Stimulated activated CD8-positive, alpha-beta memory T cell treated with anti-CD3 and anti-CD28 coated beads, Interleukin-4, amount 100 ng/mL, for 1 hour (primary cell): Measurements from ENCODE around the gene CCDC88A.
"Not testable (repeated sequence)": the region's sequence is repeated elsewhere in the genome, so short reads cannot be mapped to it uniquely, and the experiment has no call there.

ENCODE experiments used
- DNase-seq, 2 donors: peaks; one replicate each; pipeline ENCODE4 v3.0.0-alpha.2; 2020; ENCODE audit warnings: low read depth in 2 of 2, low spot score in 1 of 2

CCDC88A gene

DNA sequence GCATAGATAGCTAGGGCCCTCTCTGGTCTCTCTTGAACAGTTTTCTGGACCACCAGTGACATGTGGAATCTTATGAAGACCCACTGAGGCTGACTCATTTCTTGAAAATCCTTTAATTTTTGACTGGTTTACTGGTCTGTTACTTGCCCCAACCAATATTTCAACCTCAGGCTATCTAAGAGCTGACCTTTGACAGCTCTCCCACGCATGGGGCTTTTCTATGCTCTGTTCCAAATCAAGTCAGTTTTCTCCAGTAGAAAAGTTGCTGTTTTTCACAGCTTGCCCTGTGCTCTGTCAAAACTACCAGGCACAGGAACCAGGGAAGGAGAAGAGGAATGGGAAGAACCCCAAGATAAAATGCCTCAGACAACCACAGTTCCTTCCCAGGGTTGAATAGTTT is 104.7 kb downstream of the CCDC88A start:
- DNase-seq = no peak

DNA sequence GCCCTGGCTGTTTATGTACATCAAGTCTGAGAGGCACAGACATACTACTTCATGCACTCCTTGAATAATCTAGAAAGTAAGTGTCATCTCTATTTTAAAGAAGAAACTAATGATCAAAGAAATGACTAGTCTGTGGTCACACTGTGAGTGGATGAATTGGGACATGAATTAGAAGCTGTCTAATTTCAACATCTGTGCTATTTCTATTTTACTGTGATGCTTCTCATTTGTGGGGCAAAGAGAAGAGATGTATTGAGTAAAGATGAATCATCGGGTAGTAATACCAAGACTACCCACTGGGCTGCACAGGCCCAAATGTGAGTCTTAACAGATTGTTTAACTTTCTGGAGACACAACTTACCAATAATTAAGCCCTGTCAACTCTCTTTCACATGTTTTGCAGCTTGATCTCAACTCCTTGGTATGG is 108.2 kb downstream of the CCDC88A start:
- DNase-seq = no peak

GRCh38 chr2:55309446-55309845 is 110.2 kb downstream of the CCDC88A start:
- no peak for DNase-seq

GRCh38 chr2:55302241-55302640 is 117.4 kb downstream of the CCDC88A start:
- DNase-seq = no peak

GRCh38 chr2:55301277-55301676 is 118.4 kb downstream of the CCDC88A start:
- no peak for DNase-seq

DNA sequence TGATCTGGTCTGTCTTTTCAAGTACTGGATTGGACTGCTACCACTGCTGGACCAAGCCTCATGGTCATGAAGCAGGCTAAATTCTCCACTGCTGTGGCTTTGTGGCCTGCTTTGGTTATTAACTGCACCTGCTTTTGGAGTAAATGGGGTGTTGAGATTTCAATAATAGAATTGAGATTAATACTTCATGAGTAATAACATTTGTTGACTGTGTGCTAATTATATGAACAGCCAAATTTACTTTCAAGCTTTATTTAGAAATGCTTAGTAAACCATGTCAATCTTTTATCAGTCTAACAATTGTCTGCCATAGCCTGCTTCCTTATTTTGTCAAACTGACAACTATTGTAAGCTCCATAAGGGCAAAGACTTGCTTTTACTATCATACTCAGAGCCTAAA is 123.3 kb downstream of the CCDC88A start:
- no peak for DNase-seq

DNA sequence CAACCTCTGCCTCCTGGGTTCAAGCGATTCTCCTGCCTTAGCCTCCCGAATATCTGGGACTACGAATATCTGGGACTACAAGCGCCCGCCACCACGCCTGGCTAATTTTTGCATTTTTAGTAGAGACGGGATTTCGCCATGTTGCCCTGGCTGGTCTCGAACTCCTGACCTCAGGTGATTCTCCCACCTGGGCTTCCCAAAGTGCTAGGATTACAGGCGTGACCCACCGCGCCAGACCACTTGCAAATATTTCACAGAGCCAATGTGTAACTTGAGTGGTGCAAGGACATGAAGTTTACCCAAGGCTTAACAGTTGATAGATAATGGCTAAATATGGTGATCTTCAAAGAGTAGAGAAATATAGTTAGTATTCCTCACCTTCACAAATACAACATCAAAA is 136.6 kb downstream of the CCDC88A start:
- DNase-seq = no peak

DNA sequence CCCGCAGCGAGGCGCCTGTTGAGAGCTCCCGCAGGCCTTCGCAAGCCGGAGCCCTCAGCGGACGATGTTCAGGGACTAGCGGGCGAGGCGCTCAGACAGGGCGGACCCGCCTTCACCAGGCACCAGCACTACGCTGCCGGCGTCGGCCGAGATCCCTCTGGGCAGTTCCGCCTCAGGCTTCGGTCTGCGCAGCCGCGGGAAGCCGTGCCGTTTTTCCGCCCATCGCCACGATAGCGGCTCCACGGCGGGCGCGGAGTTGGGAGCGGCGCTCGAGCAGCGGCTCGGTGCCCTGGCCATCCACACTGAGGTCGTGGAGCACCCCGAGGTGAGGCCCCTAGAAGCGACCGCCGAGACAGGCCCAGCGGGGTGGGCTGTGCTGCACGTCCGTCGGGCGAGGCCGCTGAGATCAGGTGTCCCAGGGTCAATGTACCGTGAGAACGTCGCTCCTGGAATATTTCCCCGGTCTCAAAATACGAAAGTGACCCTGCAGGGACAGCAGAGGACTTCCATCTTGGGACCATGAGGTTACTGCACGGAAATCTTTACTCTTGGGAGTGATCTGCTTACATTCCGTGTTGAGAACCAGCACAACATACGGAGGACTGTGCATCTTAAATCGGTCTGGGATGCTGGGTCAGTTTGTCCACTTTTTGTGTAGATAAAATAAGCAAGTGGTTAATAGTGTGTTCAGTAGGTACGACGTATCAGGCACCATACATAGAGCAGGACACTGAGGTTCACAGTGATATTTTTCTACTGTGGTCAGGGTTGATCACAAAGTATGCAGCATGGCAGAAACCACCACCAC is 137.3 kb downstream of the CCDC88A start:
- peak; percentile 67 to 80 for DNase-seq

- not testable (repeated sequence) for DNase-seq
Measured at GRCh38 chr2:55280851-55281546, 138.7 kb downstream of the CCDC88A start.

- DNase-seq = not testable (repeated sequence)
Measured at GRCh38 chr2:55279859-55280424, 139.7 kb downstream of the CCDC88A start.

- DNase-seq = not testable (repeated sequence)
Measured at GRCh38 chr2:55279214-55279835, 140.3 kb downstream of the CCDC88A start.

- DNase-seq = no peak
Measured at GRCh38 chr2:55277310-55277709, 142.3 kb downstream of the CCDC88A start.

DNA sequence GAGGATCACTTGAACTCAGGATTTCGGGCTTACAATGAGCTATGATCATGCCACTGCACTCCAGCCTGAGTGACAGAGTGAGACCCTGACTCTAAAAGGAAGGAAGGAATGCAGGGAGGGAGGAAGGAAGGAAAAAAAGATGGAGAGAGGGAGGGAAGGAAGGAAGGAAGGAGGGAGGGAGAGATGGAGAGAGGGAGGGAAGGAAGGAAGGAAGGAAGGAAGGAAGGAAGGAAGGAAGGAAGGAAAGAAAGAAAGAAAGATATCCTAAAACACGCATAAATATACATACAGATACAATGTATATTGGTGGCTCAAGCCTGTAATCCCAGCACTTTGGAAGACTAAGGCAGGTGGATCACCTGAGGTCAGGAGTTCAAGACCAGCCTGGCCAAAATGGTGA is 145.3 kb downstream of the CCDC88A start:
- DNase-seq = not testable (repeated sequence)

DNA sequence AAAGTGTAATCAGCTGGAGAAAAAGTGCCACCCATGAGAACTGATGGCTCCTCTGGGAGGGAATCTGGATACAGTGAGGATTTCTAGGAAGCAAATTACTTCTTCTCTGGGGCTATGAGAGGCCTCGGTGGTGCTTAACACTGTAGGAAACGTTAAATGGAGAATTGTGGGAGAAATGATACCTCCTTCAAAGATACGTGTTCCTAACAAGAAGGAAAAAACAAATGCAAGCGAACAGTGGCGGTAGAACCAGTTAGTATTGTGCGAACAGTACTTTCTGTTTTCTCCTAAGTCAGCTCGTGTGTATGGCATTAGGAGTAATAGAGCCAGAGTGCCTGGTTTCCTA is 150.0 kb downstream of the CCDC88A start:
- DNase-seq = no peak

- DNase-seq = peak; percentile 74 to 79
Measured at GRCh38 chr2:55268907-55269644, 150.6 kb downstream of the CCDC88A start, which contains the start of gene MTIF2. MTIF2 (minus strand) TSS chr2:55269231; CDS start chr2:55263858, 5,373 bp downstream.

DNA sequence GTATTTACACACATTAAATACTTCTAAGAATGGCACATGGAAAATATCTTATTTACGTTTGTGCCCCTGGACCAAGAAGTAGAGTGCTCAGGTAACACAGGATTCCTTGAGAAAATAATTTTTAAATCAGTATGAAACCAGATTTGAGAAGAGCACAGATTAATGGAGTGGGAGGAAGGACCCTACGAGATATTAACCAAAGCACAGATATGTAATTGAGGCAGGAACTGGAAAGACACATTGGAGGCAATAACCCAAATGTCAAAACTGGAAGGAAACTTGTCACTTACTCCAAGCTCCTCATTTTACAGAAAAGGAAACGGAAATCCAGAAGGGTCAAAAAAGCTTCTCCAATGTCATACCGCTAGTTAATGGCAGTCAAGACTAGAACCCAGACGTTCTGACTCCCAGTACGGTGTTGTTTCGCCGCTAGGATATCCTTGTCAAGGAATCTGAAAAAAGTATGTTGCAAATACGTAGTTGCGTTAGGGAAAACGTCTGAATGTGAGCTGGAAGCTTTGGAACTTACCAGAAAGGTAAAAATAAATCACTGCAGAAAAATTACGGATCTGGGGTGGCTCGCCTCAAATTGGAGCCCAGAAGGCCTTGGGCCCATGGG is 151.3 kb downstream of the CCDC88A start:
- no peak for DNase-seq

- DNase-seq = not testable (repeated sequence)
Measured at GRCh38 chr2:55259586-55259985, 160.1 kb downstream of the CCDC88A start.

GRCh38 chr2:55252832-55253231 is 166.8 kb downstream of the CCDC88A start:
- DNase-seq = no peak

GRCh38 chr2:55247025-55247424 is 172.6 kb downstream of the CCDC88A start:
- no peak for DNase-seq

- no peak for DNase-seq
Measured at GRCh38 chr2:55245411-55245810, 174.2 kb downstream of the CCDC88A start.

DNA sequence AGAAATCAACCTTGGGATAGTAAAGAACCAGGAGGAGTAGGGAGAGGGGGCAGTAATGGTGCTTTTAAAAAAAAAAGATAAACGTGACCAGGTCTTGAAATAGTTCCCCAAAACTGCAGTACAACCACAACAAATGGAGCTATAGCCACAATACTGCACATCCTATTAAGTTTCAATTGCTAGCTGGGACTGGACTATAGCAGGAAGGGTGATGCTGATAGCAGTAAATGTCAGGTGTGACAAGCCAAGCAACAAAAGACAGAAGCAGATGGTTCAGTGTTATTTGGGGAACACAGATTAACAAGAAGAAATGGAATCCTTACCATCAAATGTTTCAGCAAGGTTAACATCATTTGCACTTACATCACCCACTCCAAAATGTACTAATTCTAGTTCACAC is 177.0 kb downstream of the CCDC88A start:
- DNase-seq = no peak
